Activated CD8-positive, alpha-beta memory T cell treated with anti-CD3 and anti-CD28 coated beads, Interleukin-2, amount 50 U/mL, for 1 hour (primary cell): Measurements from ENCODE around the gene TYW1B.
"Not testable (repeated sequence)": the region's sequence is repeated elsewhere in the genome, so short reads cannot be mapped to it uniquely, and the experiment has no call there.

Experiments used
- DNase-seq: peaks from one replicate; pipeline ENCODE4 v3.0.0-alpha.2; 2020; ENCODE audit errors: extremely low read depth

Gene TYW1B

GRCh38 chr7:72559546-72559945 is 268.5 kb downstream of the TYW1B start:
- not testable (repeated sequence) for DNase-seq

- DNase-seq: not testable (repeated sequence)
These were observed 271.3 kb downstream of the TYW1B start for GRCh38 chr7:72556733-72557132.

GRCh38 chr7:72555238-72555637 is 272.8 kb downstream of the TYW1B start:
- not testable (repeated sequence) for DNase-seq

- DNase-seq: not testable (repeated sequence)
These were observed 273.6 kb downstream of the TYW1B start for GRCh38 chr7:72554401-72554800.

GRCh38 chr7:72550454-72550853 is 277.5 kb downstream of the TYW1B start:
- DNase-seq: not testable (repeated sequence)

GRCh38 chr7:72546586-72547237 is 281.3 kb downstream of the TYW1B start:
- DNase-seq: not testable (repeated sequence)

- not testable (repeated sequence) for DNase-seq
These were observed 283.5 kb downstream of the TYW1B start for GRCh38 chr7:72544531-72544930.

- no peak for DNase-seq
These were observed 287.1 kb downstream of the TYW1B start for GRCh38 chr7:72540923-72541322.

GRCh38 chr7:72540106-72540611 is 287.8 kb downstream of the TYW1B start:
- no peak for DNase-seq

- DNase-seq: no peak
These were observed 288.3 kb downstream of the TYW1B start for GRCh38 chr7:72539702-72540101.

- DNase-seq: no peak
These were observed 289.1 kb downstream of the TYW1B start for GRCh38 chr7:72538856-72539255.

GRCh38 chr7:72538147-72538546 is 289.9 kb downstream of the TYW1B start:
- DNase-seq: no peak

- not testable (repeated sequence) for DNase-seq
These were observed 292.0 kb downstream of the TYW1B start for GRCh38 chr7:72536038-72536437.

GRCh38 chr7:72531048-72531447 is 297.0 kb downstream of the TYW1B start:
- not testable (repeated sequence) for DNase-seq
